ENCODE measurements around the gene DEPP1. TPM values are rescaled to one million over a fixed set of nuclear protein-coding genes. Genes with fewer than 3 reads are reported as not detected.

DEPP1 gene
- total RNA-seq, 1 experiment from 2014 or later: 0.54 TPM

GRCh38 chr10:44928462-44928861 is 50.1 kb downstream of the DEPP1 start:
- Histone ChIP-seq H3K4me3 (ENCODE audit: low read depth, low read length, poor library complexity, severe bottlenecking) (no peak overlapping the region), H3K27me3 (replicated peaks; ENCODE audit: insufficient read depth, low read depth, low read length, poor library complexity) (no peaks in the 10 kb centered on the region), H3K4me1 (ENCODE audit: insufficient read depth, low read length, poor library complexity, severe bottlenecking) (no peaks in the 10 kb centered on the region), H3K9me3 (ENCODE audit: low read depth, low read length, poor library complexity, severe bottlenecking) (no peaks in the 10 kb centered on the region), H3K36me3 (ENCODE audit: insufficient read depth, low read length, poor library complexity, severe bottlenecking) (no peaks in the 10 kb centered on the region), H3K27ac (ENCODE audit: low read depth, low read length, poor library complexity, severe bottlenecking) (no peak overlapping the region)
- ChIA-PET POLR2A (ENCODE audit: low non-redundant PET) (no interaction called here), CTCF (no interaction called here)
- no peak for DNase-seq (ENCODE audit: low spot score)
- BruUV-seq (replicated peaks): no TSS peak
- intact Hi-C loops (cut with micrococcal nuclease; ENCODE audit: unreplicated experiment): no loop called here
- TF ChIP-seq EZH2 (IDR thresholded peaks at IDR 0.05; ENCODE audit: borderline replicate concordance, low read depth, low read length, poor library complexity, severe bottlenecking) (no peak), CTCF (conservative IDR thresholded peaks at IDR 0.05; ENCODE audit: low read depth, low read length) (no peak)

GRCh38 chr10:44927352-44927751 is 51.3 kb downstream of the DEPP1 start:
- H3K9me3 ChIP-seq (ENCODE audit: low read depth, low read length, poor library complexity, severe bottlenecking): no peaks in the 10 kb centered on the region
- no peaks in the 10 kb centered on the region for H3K27me3 ChIP-seq (replicated peaks; ENCODE audit: insufficient read depth, low read depth, low read length, poor library complexity)
- no TSS peak for BruUV-seq (replicated peaks)
- H3K36me3 ChIP-seq (ENCODE audit: insufficient read depth, low read length, poor library complexity, severe bottlenecking): no peaks in the 10 kb centered on the region
- H3K27ac ChIP-seq (ENCODE audit: low read depth, low read length, poor library complexity, severe bottlenecking): no peak overlapping the region
- H3K4me1 ChIP-seq (ENCODE audit: insufficient read depth, low read length, poor library complexity, severe bottlenecking): no peaks in the 10 kb centered on the region
- no peak for DNase-seq (ENCODE audit: low spot score)
- no peak for TF ChIP-seq EZH2 (IDR thresholded peaks at IDR 0.05; ENCODE audit: borderline replicate concordance, low read depth, low read length, poor library complexity, severe bottlenecking)
- no peak for TF ChIP-seq CTCF (conservative IDR thresholded peaks at IDR 0.05; ENCODE audit: low read depth, low read length)
- ChIA-PET CTCF (no interaction called here), POLR2A (ENCODE audit: low non-redundant PET) (no interaction called here)
- intact Hi-C loops (cut with micrococcal nuclease; ENCODE audit: unreplicated experiment): no loop called here
- H3K4me3 ChIP-seq (ENCODE audit: low read depth, low read length, poor library complexity, severe bottlenecking): no peak overlapping the region

- TF ChIP-seq EZH2 (IDR thresholded peaks at IDR 0.05; ENCODE audit: borderline replicate concordance, low read depth, low read length, poor library complexity, severe bottlenecking) (no peak), CTCF (conservative IDR thresholded peaks at IDR 0.05; ENCODE audit: low read depth, low read length) (no peak)
- Histone ChIP-seq H3K27ac (ENCODE audit: low read depth, low read length, poor library complexity, severe bottlenecking) (no peak overlapping the region), H3K36me3 (ENCODE audit: insufficient read depth, low read length, poor library complexity, severe bottlenecking) (no peaks in the 10 kb centered on the region), H3K4me1 (ENCODE audit: insufficient read depth, low read length, poor library complexity, severe bottlenecking) (no peaks in the 10 kb centered on the region), H3K4me3 (ENCODE audit: low read depth, low read length, poor library complexity, severe bottlenecking) (no peak overlapping the region), H3K27me3 (replicated peaks; ENCODE audit: insufficient read depth, low read depth, low read length, poor library complexity) (no peaks in the 10 kb centered on the region), H3K9me3 (ENCODE audit: low read depth, low read length, poor library complexity, severe bottlenecking) (no peaks in the 10 kb centered on the region)
- ChIA-PET CTCF (no interaction called here), POLR2A (ENCODE audit: low non-redundant PET) (no interaction called here)
- no peak for DNase-seq (ENCODE audit: low spot score)
- BruUV-seq (replicated peaks): no TSS peak
- intact Hi-C loops (cut with micrococcal nuclease; ENCODE audit: unreplicated experiment): no loop called here
These were observed 51.8 kb downstream of the DEPP1 start for GRCh38 chr10:44926751-44927351.

Other genes with a start within 250 kb of the DEPP1 start
- gene TMEM72, start 67.5 kb downstream of the DEPP1 start, total RNA-seq (2021): 0.80 and 1.4 TPM in 2 replicates
- gene RASSF4, start 19.0 kb downstream of the DEPP1 start, total RNA-seq (2021): 0.71 and 1.6 TPM in 2 replicates
- 41.8 and 42.1 TPM in 2 replicates for gene ZNF22, start 22.1 kb upstream of the DEPP1 start, total RNA-seq (2021)

All from A673 (cell line).